ENCODE results near the gene ZMYND12. TPM values are rescaled to one million over a fixed set of nuclear protein-coding genes. Genes with fewer than 3 reads are reported as not detected.

ZMYND12 gene
- total RNA-seq, 4 donors from 2014 or later: 0.19 to 0.79 TPM; not detected in 2

- Histone ChIP-seq H3K4me3 (no peak overlapping the region), H3K27ac (no peak overlapping the region), H3K36me3 (no peaks in the 10 kb centered on the region), H3K9me3 (no peaks in the 10 kb centered on the region), H3K27me3 (no peaks in the 10 kb centered on the region), H3K4me1 (no peaks in the 10 kb centered on the region)
- TF ChIP-seq, protein P1, sequence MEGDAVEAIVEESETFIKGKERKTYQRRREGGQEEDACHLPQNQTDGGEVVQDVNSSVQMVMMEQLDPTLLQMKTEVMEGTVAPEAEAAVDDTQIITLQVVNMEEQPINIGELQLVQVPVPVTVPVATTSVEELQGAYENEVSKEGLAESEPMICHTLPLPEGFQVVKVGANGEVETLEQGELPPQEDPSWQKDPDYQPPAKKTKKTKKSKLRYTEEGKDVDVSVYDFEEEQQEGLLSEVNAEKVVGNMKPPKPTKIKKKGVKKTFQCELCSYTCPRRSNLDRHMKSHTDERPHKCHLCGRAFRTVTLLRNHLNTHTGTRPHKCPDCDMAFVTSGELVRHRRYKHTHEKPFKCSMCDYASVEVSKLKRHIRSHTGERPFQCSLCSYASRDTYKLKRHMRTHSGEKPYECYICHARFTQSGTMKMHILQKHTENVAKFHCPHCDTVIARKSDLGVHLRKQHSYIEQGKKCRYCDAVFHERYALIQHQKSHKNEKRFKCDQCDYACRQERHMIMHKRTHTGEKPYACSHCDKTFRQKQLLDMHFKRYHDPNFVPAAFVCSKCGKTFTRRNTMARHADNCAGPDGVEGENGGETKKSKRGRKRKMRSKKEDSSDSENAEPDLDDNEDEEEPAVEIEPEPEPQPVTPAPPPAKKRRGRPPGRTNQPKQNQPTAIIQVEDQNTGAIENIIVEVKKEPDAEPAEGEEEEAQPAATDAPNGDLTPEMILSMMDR (IDR thresholded peaks at IDR 0.05): no peak
- no peak for TF ChIP-seq POLR2A (IDR thresholded peaks at IDR 0.05)
- 56 to 58% methylated on average over 3 of the region's 3 CpGs for WGBS, 2 donors
- no peak for DNase-seq
- intact Hi-C loops (cut with DNase I): no loop called here
These were observed 24.3 kb downstream of the ZMYND12 start for GRCh38 chr1:42431514-42431913.

GRCh38 chr1:42430286-42431135, 25.3 kb downstream of the ZMYND12 start:
- Histone ChIP-seq H3K4me1 (no peaks in the 10 kb centered on the region), H3K36me3 (no peaks in the 10 kb centered on the region), H3K27ac (no peak overlapping the region), H3K9me3 (no peaks in the 10 kb centered on the region), H3K27me3 (no peaks in the 10 kb centered on the region), H3K4me3 (no peak overlapping the region)
- TF ChIP-seq, protein P1 (IDR thresholded peaks at IDR 0.05): no peak
- no peak for TF ChIP-seq POLR2A (IDR thresholded peaks at IDR 0.05)
- DNase-seq: no peak
- intact Hi-C loops (cut with DNase I): no loop called here
- 76 to 77% methylated on average over 3 of the region's 3 CpGs for WGBS, 2 donors

GRCh38 chr1:42429603-42430002, 26.2 kb downstream of the ZMYND12 start:
- Histone ChIP-seq H3K9me3 (no peaks in the 10 kb centered on the region), H3K36me3 (no peaks in the 10 kb centered on the region), H3K4me1 (no peaks in the 10 kb centered on the region), H3K27ac (no peak overlapping the region), H3K27me3 (no peaks in the 10 kb centered on the region), H3K4me3 (no peak overlapping the region)
- TF ChIP-seq, protein P1 (IDR thresholded peaks at IDR 0.05): no peak
- no peak for TF ChIP-seq POLR2A (IDR thresholded peaks at IDR 0.05)
- DNase-seq: no peak
- 38 to 56% methylated on average over 1 of the region's 1 CpG for WGBS, 2 donors
- intact Hi-C loops (cut with DNase I): no loop called here

- 64 to 68% methylated on average over 4 of the region's 4 CpGs for WGBS, 2 donors
- H3K4me1 ChIP-seq: no peaks in the 10 kb centered on the region
- intact Hi-C loops (cut with DNase I): no loop called here
These were observed 28.6 kb downstream of the ZMYND12 start for GRCh38 chr1:42427240-42427639.

DNA sequence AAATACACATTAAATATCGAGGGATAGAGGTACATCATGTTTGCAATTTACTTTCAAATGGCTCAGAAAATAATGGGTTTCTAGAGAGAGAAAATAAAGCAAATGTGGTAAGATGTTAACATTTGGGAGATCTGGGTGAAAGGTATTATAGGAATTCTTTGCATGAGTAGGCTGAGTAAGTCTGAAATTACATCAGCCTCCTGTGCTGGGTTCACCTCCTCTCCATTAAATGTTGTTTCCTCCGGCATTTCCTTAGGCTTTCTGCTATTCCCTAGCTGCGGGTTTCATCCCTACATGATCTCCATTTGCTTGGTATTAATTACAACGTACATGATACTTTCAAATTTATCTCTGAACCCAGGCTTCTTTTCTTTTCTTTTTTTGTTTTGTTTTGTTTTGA, 31.6 kb downstream of the ZMYND12 start:
- no peak overlapping the region for H3K4me3 ChIP-seq
- H3K4me1 ChIP-seq: peaks cover 0 to 21% (median 4%) of the 10 kb centered on the region in 3 donors
- H3K36me3 ChIP-seq: no peaks in the 10 kb centered on the region
- DNase-seq: no peak
- H3K27me3 ChIP-seq: peaks cover 0 to 5% (median 0%) of the 10 kb centered on the region in 4 donors
- no peaks in the 10 kb centered on the region for H3K9me3 ChIP-seq
- H3K27ac ChIP-seq: no peak overlapping the region
- 85 to 95% methylated on average over 4 of the region's 4 CpGs for WGBS, 2 donors
- no peak for TF ChIP-seq POLR2A (IDR thresholded peaks at IDR 0.05)
- TF ChIP-seq, protein P1 (IDR thresholded peaks at IDR 0.05): no peak
- intact Hi-C loops (cut with DNase I): no loop called here

More at GRCh38 chr1:42427240-42427639, 28.6 kb downstream of the ZMYND12 start:
- no peak for DNase-seq
- Histone ChIP-seq H3K4me3 (no peak overlapping the region), H3K9me3 (no peaks in the 10 kb centered on the region), H3K27ac (no peak overlapping the region), H3K36me3 (no peaks in the 10 kb centered on the region), H3K27me3 (no peaks in the 10 kb centered on the region)
- no peak for TF ChIP-seq POLR2A (IDR thresholded peaks at IDR 0.05)
- TF ChIP-seq, protein P1 (IDR thresholded peaks at IDR 0.05): no peak

Data from esophagus squamous epithelium (tissue), 5 donors.